Activated naive CD4-positive, alpha-beta T cell treated with anti-CD3 and anti-CD28 coated beads, Interleukin-2, amount 10 ng/mL, durations not matched to agents 7 days and 5 days (primary cell): ENCODE data around the gene KCTD15.

ENCODE experiments used
- CTCF ChIA-PET: fragments of 350-600 bp; sonication (Branson Sonifier 250); formaldehyde crosslinking; loops from one replicate; lab custom pipeline; 2021; ENCODE audit warnings: antibody characterized with exemption; lab: Charles Lee
- DNase-seq: peaks from one replicate; pipeline ENCODE4 v3.0.0-alpha.2; 2020
- H3K27ac Mint-ChIP-seq: one replicate; pipeline ENCODE4 v1.8.0; 2021; ENCODE audit warnings: mild to moderate bottlenecking, moderate library complexity, mixed read lengths
- H3K27me3 Mint-ChIP-seq: one replicate; pipeline ENCODE4 v1.8.0; 2021; ENCODE audit warnings: mild to moderate bottlenecking, mixed read lengths
- H3K36me3 Mint-ChIP-seq: one replicate; pipeline ENCODE4 v1.8.0; 2021; ENCODE audit warnings: mixed read lengths
- H3K4me1 Mint-ChIP-seq: one replicate; pipeline ENCODE4 v1.8.0; 2021; ENCODE audit warnings: mixed read lengths
- H3K4me3 Mint-ChIP-seq: one replicate; pipeline ENCODE4 v1.8.0; 2021; ENCODE audit warnings: mild to moderate bottlenecking, moderate library complexity, mixed read lengths
- H3K9me3 Mint-ChIP-seq: one replicate; pipeline ENCODE4 v1.8.0; 2021; ENCODE audit warnings: mixed read lengths

The KCTD15 gene

GRCh38 chr19:33777351-33777750, 19.3 kb upstream of the KCTD15 start:
- Mint-ChIP-seq H3K36me3 (no peaks in the 10 kb centered on the region), H3K9me3 (no peaks in the 10 kb centered on the region), H3K27me3 (peaks cover 31% of the 10 kb centered on the region), H3K4me3 (no peak overlapping the region), H3K27ac (no peak overlapping the region), H3K4me1 (peaks cover 3% of the 10 kb centered on the region)
- DNase-seq = no peak
- CTCF ChIA-PET = interaction anchor here (0.5 to 4.3 kb wide), 39 partner anchors 9 to 944 kb away, joined by 3 to 47 read pairs (median 4); partner anchors contain the start of gene PEPD

- Mint-ChIP-seq H3K27ac (no peak overlapping the region), H3K4me1 (peaks cover 3% of the 10 kb centered on the region), H3K27me3 (peaks cover 31% of the 10 kb centered on the region), H3K36me3 (no peaks in the 10 kb centered on the region), H3K4me3 (no peak overlapping the region), H3K9me3 (no peaks in the 10 kb centered on the region)
- no peak for DNase-seq
- CTCF ChIA-PET = interaction anchor here (0.5 to 4.3 kb wide), 44 partner anchors 9 to 944 kb away, joined by 3 to 47 read pairs (median 4); partner anchors contain the start of gene PEPD
Observed at GRCh38 chr19:33777753-33778088, 18.9 kb upstream of the KCTD15 start.

DNA sequence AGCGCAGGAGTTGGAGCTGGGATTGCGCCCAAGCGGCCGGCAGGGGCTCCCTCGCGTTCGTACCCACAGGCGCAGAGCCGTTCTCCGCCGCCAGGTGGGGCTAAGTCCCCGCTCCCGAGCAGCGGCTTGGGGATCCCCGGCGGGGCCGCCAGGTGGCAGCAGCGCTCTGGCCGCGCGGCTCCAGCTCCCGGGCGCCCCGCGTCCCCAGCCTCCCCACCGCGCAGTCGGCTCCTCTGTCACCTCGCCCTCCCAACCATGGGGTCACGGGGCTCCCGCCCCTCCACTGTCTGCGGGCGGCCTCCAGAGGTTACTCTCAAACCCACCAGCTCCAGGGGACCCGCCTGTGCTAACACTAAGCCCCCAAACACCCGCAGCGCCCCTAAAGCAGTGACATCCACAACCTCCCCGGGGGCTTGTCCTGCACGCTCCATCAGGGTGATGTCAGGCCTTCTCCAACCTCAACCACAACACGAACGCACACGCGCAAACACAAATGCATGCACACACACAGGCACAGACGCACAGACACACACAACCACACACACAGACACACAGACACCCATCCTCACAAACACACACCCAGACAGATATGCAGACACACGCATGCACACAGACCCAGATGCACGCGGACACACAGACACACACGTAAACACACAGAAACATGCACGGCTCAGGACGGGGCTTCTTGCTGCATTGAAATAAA, 18.4 kb upstream of the KCTD15 start:
- H3K4me1 Mint-ChIP-seq = peaks cover 3% of the 10 kb centered on the region
- CTCF ChIA-PET = interaction anchor here (0.5 to 4.3 kb wide), 43 partner anchors 8 to 542 kb away, joined by 3 to 47 read pairs (median 4); partner anchors contain the start of gene PEPD
- no peak overlapping the region for H3K4me3 Mint-ChIP-seq
- H3K27me3 Mint-ChIP-seq = peaks cover 31% of the 10 kb centered on the region
- no peak overlapping the region for H3K27ac Mint-ChIP-seq
- H3K36me3 Mint-ChIP-seq = no peaks in the 10 kb centered on the region
- H3K9me3 Mint-ChIP-seq = no peaks in the 10 kb centered on the region
- DNase-seq = peak; percentile 87

- no peaks in the 10 kb centered on the region for H3K36me3 Mint-ChIP-seq
- H3K9me3 Mint-ChIP-seq = no peaks in the 10 kb centered on the region
- no peak overlapping the region for H3K4me3 Mint-ChIP-seq
- DNase-seq = no peak
- H3K4me1 Mint-ChIP-seq = peaks cover 5% of the 10 kb centered on the region
- CTCF ChIA-PET = interaction anchor here (1.1 to 4.3 kb wide), 5 partner anchors 15 to 317 kb away, joined by 3 to 47 read pairs (median 5); no protein-coding TSS in a partner anchor
- H3K27ac Mint-ChIP-seq = no peak overlapping the region
- H3K27me3 Mint-ChIP-seq = peaks cover 31% of the 10 kb centered on the region
Observed at GRCh38 chr19:33779849-33780248, 16.8 kb upstream of the KCTD15 start.

DNA sequence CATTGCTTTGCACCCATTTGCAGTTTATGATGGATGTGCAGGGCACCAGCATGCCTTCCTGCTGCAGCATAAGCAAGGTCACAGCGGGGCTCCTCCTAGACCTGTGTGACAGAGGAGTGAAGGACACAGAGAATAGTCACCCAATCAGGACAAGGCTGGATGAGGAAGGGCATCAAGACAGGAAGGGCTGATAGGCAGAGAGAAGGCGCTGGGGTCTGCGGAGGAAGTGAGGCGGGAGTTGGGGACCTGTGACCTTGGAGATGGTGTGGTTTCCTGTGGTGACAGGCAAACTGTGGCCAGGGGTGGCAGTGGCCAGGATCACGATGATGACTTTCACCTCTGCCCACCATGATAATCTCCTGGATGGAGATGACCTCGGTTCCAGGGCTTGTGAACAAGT, 16.4 kb upstream of the KCTD15 start:
- no peak for DNase-seq
- Mint-ChIP-seq H3K27me3 (peaks cover 31% of the 10 kb centered on the region), H3K9me3 (no peaks in the 10 kb centered on the region), H3K27ac (no peak overlapping the region), H3K4me1 (peaks cover 9% of the 10 kb centered on the region), H3K4me3 (no peak overlapping the region), H3K36me3 (no peaks in the 10 kb centered on the region)
- CTCF ChIA-PET = interaction anchor here (1.1 to 4.3 kb wide), 5 partner anchors 15 to 316 kb away, joined by 3 to 47 read pairs (median 5); no protein-coding TSS in a partner anchor

DNA sequence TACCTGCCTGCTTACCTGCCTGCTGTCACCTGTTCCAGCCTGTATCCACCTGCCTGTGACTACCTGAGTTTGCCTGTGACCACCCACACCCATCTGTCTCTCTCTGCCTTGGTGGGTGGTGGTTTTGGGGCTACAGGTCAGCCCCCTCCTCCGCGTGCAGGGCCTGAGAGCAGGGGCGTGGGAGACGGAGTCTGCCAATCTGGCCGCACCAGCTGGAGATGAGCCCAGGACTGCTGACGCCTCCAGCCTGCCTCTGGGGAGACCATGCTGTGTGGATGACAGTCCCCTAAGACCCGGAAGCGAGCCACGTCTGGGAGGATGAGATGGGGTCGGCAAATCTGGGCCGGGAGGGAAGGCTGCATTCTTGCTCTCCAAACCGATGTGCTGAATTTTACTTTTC, 15.9 kb upstream of the KCTD15 start:
- peaks cover 14% of the 10 kb centered on the region for H3K4me1 Mint-ChIP-seq
- CTCF ChIA-PET = interaction anchor here (1.8 kb wide), 1 partner anchor 14 kb away, joined by 5 read pairs; no protein-coding TSS in a partner anchor
- peaks cover 32% of the 10 kb centered on the region for H3K27me3 Mint-ChIP-seq
- no peak overlapping the region for H3K27ac Mint-ChIP-seq
- DNase-seq = no peak
- H3K36me3 Mint-ChIP-seq = no peaks in the 10 kb centered on the region
- no peak overlapping the region for H3K4me3 Mint-ChIP-seq
- no peaks in the 10 kb centered on the region for H3K9me3 Mint-ChIP-seq

DNA sequence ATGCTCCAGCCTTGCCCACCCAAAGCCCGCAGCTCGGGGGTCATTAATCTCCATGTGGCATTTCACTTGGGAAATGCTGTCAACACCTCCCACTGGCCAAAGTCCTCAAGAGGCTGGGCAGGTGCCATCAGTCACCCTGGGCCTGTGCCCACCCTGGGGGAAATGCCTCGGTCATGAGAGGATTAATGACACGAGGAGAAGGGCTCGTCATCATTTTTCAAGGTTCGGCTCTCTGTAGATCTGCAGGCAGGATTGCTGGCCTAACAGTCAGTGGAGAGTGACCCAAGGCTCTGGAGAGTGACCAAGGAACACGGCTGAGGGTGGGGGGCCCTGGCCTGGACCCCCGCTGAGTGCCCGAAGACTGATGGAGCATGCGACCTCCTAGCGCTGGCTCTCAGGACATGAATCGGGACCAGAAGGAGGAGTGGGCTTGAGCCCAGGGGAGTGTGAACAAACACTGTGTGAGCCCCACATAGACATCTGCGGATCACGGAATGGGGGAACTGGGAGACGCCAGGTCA, 15.2 kb upstream of the KCTD15 start:
- Mint-ChIP-seq H3K4me1 (peaks cover 17% of the 10 kb centered on the region), H3K9me3 (no peaks in the 10 kb centered on the region), H3K36me3 (no peaks in the 10 kb centered on the region), H3K27me3 (peaks cover 40% of the 10 kb centered on the region), H3K4me3 (no peak overlapping the region), H3K27ac (no peak overlapping the region)
- DNase-seq = no peak
- CTCF ChIA-PET = no interaction called here

DNA sequence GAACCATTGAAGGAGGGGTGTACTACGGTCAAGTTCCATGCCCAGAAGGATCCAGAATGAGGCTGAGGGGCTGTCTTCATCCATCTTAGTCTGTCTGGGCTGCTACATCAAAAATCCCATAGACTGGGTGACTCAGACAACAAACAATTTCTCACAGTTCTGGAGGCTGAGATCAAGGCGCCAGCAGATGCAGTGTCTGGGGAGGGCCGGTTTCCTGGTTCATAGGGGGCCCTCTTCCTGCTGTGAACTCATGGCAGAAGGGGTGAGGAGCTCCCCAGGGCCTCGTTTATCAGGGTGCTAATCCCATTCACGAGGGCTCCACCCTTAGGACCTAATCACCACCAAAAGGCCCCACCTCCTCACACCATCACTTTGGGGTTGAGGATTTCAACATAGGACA, 14.7 kb upstream of the KCTD15 start:
- H3K27ac Mint-ChIP-seq = no peak overlapping the region
- CTCF ChIA-PET = no interaction called here
- H3K36me3 Mint-ChIP-seq = no peaks in the 10 kb centered on the region
- no peak overlapping the region for H3K4me3 Mint-ChIP-seq
- no peak for DNase-seq
- H3K4me1 Mint-ChIP-seq = peaks cover 17% of the 10 kb centered on the region
- peaks cover 45% of the 10 kb centered on the region for H3K27me3 Mint-ChIP-seq
- no peaks in the 10 kb centered on the region for H3K9me3 Mint-ChIP-seq

GRCh38 chr19:33784432-33784831, 12.2 kb upstream of the KCTD15 start:
- Mint-ChIP-seq H3K4me3 (no peak overlapping the region), H3K9me3 (no peaks in the 10 kb centered on the region), H3K4me1 (peaks cover 14% of the 10 kb centered on the region), H3K27me3 (peaks cover 44% of the 10 kb centered on the region), H3K36me3 (no peaks in the 10 kb centered on the region), H3K27ac (no peak overlapping the region)
- no peak for DNase-seq
- CTCF ChIA-PET = interaction anchor here (0.5 kb wide), 1 partner anchor 313 kb away, joined by 4 read pairs; no protein-coding TSS in a partner anchor

DNA sequence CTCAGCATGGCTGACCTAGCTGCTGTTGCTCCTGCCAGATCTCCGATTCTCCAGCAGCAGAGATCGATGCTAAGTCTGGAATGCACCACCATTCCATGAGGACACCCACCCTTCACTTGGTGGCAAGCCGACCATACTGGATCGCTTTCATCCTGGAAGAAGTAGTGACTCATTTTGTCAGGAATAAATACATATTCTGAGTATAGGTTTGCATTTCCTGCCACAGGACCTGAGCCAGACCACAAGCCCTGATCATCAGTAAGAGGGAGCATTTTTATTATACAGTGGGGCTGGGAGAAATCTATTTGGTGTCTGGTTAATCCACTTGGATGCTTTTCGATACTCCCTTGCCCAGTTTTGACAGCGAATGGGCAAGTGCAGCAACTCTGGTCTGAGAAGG, 10.9 kb upstream of the KCTD15 start:
- CTCF ChIA-PET = interaction anchor here (0.9 to 2.0 kb wide), 2 partner anchors 9 to 212 kb away, joined by 5 to 8 read pairs; no protein-coding TSS in a partner anchor
- peaks cover 36% of the 10 kb centered on the region for H3K27me3 Mint-ChIP-seq
- DNase-seq = no peak
- H3K4me1 Mint-ChIP-seq = peaks cover 14% of the 10 kb centered on the region
- no peaks in the 10 kb centered on the region for H3K36me3 Mint-ChIP-seq
- H3K9me3 Mint-ChIP-seq = no peaks in the 10 kb centered on the region
- no peak overlapping the region for H3K4me3 Mint-ChIP-seq
- no peak overlapping the region for H3K27ac Mint-ChIP-seq

DNA sequence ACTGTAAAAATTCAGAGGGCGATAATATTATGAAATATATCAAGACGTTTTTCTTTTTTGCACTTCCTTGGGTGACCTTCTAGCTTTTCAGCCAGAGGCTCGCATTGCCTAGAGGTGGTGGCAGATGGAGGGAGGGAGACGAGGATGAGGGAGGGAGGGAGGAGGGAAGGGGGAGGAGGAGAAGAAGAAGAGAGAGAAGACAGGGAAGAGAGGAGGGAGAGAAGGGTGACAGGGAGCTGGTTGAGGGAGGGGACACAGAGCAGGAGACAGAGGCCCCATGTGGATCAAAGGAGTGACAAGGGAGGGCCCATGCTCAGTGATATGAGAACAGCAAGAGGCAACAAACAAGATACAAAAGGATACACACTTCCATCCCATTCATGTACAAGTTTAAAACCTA, 8.0 kb upstream of the KCTD15 start:
- Mint-ChIP-seq H3K9me3 (no peaks in the 10 kb centered on the region), H3K4me1 (peaks cover 14% of the 10 kb centered on the region), H3K4me3 (no peak overlapping the region), H3K36me3 (no peaks in the 10 kb centered on the region), H3K27me3 (peaks cover 54% of the 10 kb centered on the region), H3K27ac (no peak overlapping the region)
- DNase-seq = no peak
- CTCF ChIA-PET = no interaction called here

GRCh38 chr19:33789344-33789743, 7.3 kb upstream of the KCTD15 start:
- H3K27me3 Mint-ChIP-seq = peaks cover 58% of the 10 kb centered on the region
- CTCF ChIA-PET = interaction anchor here (2.5 kb wide), 1 partner anchor 11 kb away, joined by 7 read pairs; no protein-coding TSS in a partner anchor
- no peak for DNase-seq
- peaks cover 14% of the 10 kb centered on the region for H3K4me1 Mint-ChIP-seq
- H3K4me3 Mint-ChIP-seq = no peak overlapping the region
- H3K9me3 Mint-ChIP-seq = no peaks in the 10 kb centered on the region
- H3K36me3 Mint-ChIP-seq = no peaks in the 10 kb centered on the region
- H3K27ac Mint-ChIP-seq = no peak overlapping the region

DNA sequence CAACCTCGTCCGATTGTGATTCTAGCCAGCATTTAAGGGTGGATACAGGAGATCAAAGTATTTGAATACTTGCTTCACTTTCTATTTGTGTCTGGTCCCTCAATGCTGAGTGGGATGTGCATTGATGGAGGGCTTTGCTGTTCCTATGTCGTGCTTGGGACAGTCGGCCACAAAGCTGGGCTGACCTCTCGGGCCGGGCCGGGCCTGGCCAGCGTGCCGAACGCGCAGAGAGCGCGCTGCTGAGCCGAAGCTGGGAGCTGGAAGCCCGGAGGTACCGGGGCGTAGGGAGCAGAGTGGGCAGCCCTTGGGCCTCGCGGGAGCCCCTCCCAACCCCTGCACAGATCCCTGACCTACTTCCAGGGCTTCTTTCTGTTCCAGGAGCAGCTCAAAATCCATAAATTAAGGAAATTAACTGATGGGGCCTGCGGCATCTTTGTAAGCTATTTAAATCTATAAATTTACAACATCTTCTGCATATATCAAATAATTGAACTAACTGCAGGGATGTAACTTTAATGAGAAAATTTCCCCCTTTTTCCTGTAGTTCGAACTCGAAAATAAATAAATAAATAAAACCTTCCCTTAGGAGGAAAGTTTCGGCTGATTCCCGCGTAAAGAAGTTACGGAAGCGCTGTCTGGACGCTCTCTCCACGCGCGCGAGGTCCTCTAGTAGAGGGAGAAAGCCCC, 1.8 kb upstream of the KCTD15 start:
- no peak for DNase-seq
- Mint-ChIP-seq H3K4me3 (peak overlapping the region; percentile 70), H3K27ac (no peak overlapping the region), H3K27me3 (peaks cover 88% of the 10 kb centered on the region), H3K36me3 (no peaks in the 10 kb centered on the region), H3K9me3 (no peaks in the 10 kb centered on the region), H3K4me1 (peaks cover 4% of the 10 kb centered on the region)
- CTCF ChIA-PET = interaction anchor here (0.7 to 1.8 kb wide), 9 partner anchors 9 to 302 kb away, joined by 3 to 8 read pairs (median 5); no protein-coding TSS in a partner anchor
